Testis (tissue), 3 donors: ENCODE results near the gene PAPPA2. TPM values are rescaled to one million over a fixed set of nuclear protein-coding genes. Genes with fewer than 3 reads are reported as not detected.

ENCODE experiments used
- DNase-seq: peaks from one replicate; pipeline ENCODE4 v3.0.0-alpha.2; 2019
- H3K27ac ChIP-seq, 2 donors: fragments of 200-600 bp; sonication (generic); one replicate each; pipeline ENCODE4 v1.5.1; 2019
- H3K27me3 ChIP-seq: fragments of 200-600 bp; sonication (generic); one replicate; pipeline ENCODE4 v1.5.1; 2019
- H3K36me3 ChIP-seq: fragments of 200-600 bp; sonication (generic); one replicate; pipeline ENCODE4 v1.5.1; 2017; ENCODE audit warnings: low read depth; ENCODE audit errors: missing control alignments
- H3K4me1 ChIP-seq: fragments of 200-600 bp; sonication (generic); one replicate; pipeline ENCODE4 v1.5.1; 2019
- H3K4me3 ChIP-seq, 2 donors: fragments of 200-600 bp; sonication (generic); one replicate each; pipeline ENCODE4 v1.5.1; 2017 to 2019
- H3K9me3 ChIP-seq: fragments of 200-600 bp; sonication (generic); one replicate; pipeline ENCODE4 v1.5.1; 2017
- CTCF ChIP-seq, 3 experiments: fragments of 450-650 bp in 2 of 3; fragments of 200-600 bp in 1 of 3; sonication (generic) in 1 of 3; IDR thresholded peaks; one replicate each; pipeline ENCODE4 v1.5.1; 2016 to 2019; ENCODE audit warnings: antibody characterized with exemption in 3 of 3, mild to moderate bottlenecking in 2 of 3, moderate library complexity in 1 of 3
- POLR2A ChIP-seq: fragments of 450-650 bp; IDR thresholded peaks from one replicate; pipeline ENCODE4 v1.6.1; 2017; ENCODE audit warnings: antibody characterized with exemption, mild to moderate bottlenecking, moderate library complexity
- WGBS, 2 donors: methylation state at CpG; one replicate each; pipeline ENCODE4 v1.1.5; 2018; 5-methylcytosine and 5-hydroxymethylcytosine counted together
- intact Hi-C: fragments of 100-400 bp; cut with DNase I; formaldehyde crosslinking; loops from one replicate; pipeline ENCODE4 v1.15.1; 2023; ENCODE audit warnings: low total_unique reads
- polyA plus RNA-seq: library from polyadenylated mRNA; stranded (reverse); fragments of 350-450 nt; fragmentation: Illumina TruSeq; extraction: RNeasy Lipid Tissue Mini Kit (QIAGEN cat#74804); gene quantifications from one replicate; pipeline ENCODE4 v1.2.3, GENCODE V29; 2014; ENCODE audit warnings: low read depth, low replicate concordance; ENCODE audit not compliant: insufficient read depth
- total RNA-seq, 2 donors: library from RNA; depleted of rRNA; stranded (reverse); fragments of >200 nt; gene quantifications; one replicate each; pipeline ENCODE4 v1.2.3, GENCODE V29; 2016

PAPPA2 gene
- total and polyA plus RNA-seq, 3 donors from 2014 or later: 0.80 to 2.2 (median 2.2) TPM

GRCh38 chr1:176719447-176719846, 256.5 kb downstream of the PAPPA2 start:
- Histone ChIP-seq H3K4me1 (no peaks in the 10 kb centered on the region), H3K27me3 (no peaks in the 10 kb centered on the region), H3K36me3 (no peaks in the 10 kb centered on the region), H3K9me3 (no peaks in the 10 kb centered on the region), H3K27ac (no peak overlapping the region), H3K4me3 (no peak overlapping the region)
- WGBS, 2 donors: 69 to 71% methylated on average over 4 of the region's 4 CpGs
- DNase-seq: no peak
- TF ChIP-seq CTCF (IDR thresholded peaks at IDR 0.05): no peak
- no peak for TF ChIP-seq POLR2A
- intact Hi-C loops: no loop called here

GRCh38 chr1:176720838-176721237, 257.9 kb downstream of the PAPPA2 start:
- WGBS, 2 donors: 81 to 97% methylated on average over 1 of the region's 1 CpG
- intact Hi-C loops: no loop called here
- H3K27me3 ChIP-seq: no peaks in the 10 kb centered on the region
- no peak for TF ChIP-seq POLR2A
- TF ChIP-seq CTCF (IDR thresholded peaks at IDR 0.05): no peak
- no peaks in the 10 kb centered on the region for H3K4me1 ChIP-seq
- H3K27ac ChIP-seq: no peak overlapping the region
- no peaks in the 10 kb centered on the region for H3K36me3 ChIP-seq
- H3K4me3 ChIP-seq: no peak overlapping the region
- H3K9me3 ChIP-seq: no peaks in the 10 kb centered on the region
- DNase-seq: no peak

- WGBS, 2 donors: 65 to 87% methylated on average over 1 of the region's 1 CpG
- no peaks in the 10 kb centered on the region for H3K27me3 ChIP-seq
- H3K9me3 ChIP-seq: no peaks in the 10 kb centered on the region
- no peaks in the 10 kb centered on the region for H3K4me1 ChIP-seq
- TF ChIP-seq CTCF (IDR thresholded peaks at IDR 0.05) (no peak), POLR2A (no peak)
- no peak overlapping the region for H3K27ac ChIP-seq
- H3K36me3 ChIP-seq: no peaks in the 10 kb centered on the region
- intact Hi-C loops: no loop called here
- no peak for DNase-seq
- H3K4me3 ChIP-seq: no peak overlapping the region
Measured at GRCh38 chr1:176733661-176734060, 270.7 kb downstream of the PAPPA2 start.

- Histone ChIP-seq H3K4me3 (no peak overlapping the region), H3K4me1 (no peaks in the 10 kb centered on the region), H3K27ac (no peak overlapping the region), H3K27me3 (no peaks in the 10 kb centered on the region), H3K36me3 (no peaks in the 10 kb centered on the region), H3K9me3 (no peaks in the 10 kb centered on the region)
- 86 to 100% methylated on average over 1 of the region's 1 CpG for WGBS, 2 donors
- TF ChIP-seq POLR2A (no peak), CTCF (IDR thresholded peaks at IDR 0.05) (no peak)
- no peak for DNase-seq
- intact Hi-C loops: no loop called here
Measured at GRCh38 chr1:176735201-176735600, 272.2 kb downstream of the PAPPA2 start.

GRCh38 chr1:176736015-176736414, 273.0 kb downstream of the PAPPA2 start:
- H3K27me3 ChIP-seq: no peaks in the 10 kb centered on the region
- intact Hi-C loops: no loop called here
- no peak for DNase-seq

More at GRCh38 chr1:176736015-176736414, 273.0 kb downstream of the PAPPA2 start:
- TF ChIP-seq POLR2A: no peak
- no peak for TF ChIP-seq CTCF (IDR thresholded peaks at IDR 0.05)
- Histone ChIP-seq H3K36me3 (no peaks in the 10 kb centered on the region), H3K4me3 (no peak overlapping the region), H3K9me3 (no peaks in the 10 kb centered on the region), H3K4me1 (no peaks in the 10 kb centered on the region), H3K27ac (no peak overlapping the region)
